AG09319 (cell line): ENCODE measurements around the gene TPM3.

ENCODE experiments used
- DNase-seq: peaks from one replicate; pipeline ENCODE4 v3.0.0-alpha.2; 2010; ENCODE audit warnings: low read depth; ENCODE audit errors: extremely low read depth
- CTCF ChIP-seq: IDR thresholded peaks from 2 replicates; pipeline ENCODE4 v1.5.1; 2011; ENCODE audit warnings: low read depth, mild to moderate bottlenecking, inconsistent platforms, low read length, moderate library complexity

The TPM3 gene

GRCh38 chr1:154225370-154225769 lies 33.5 kb upstream of the TPM3 start:
- TF ChIP-seq CTCF, result no peak
- DNase-seq, result no peak

GRCh38 chr1:154223621-154224020 lies 31.7 kb upstream of the TPM3 start:
- no peak for DNase-seq
- no peak for TF ChIP-seq CTCF

GRCh38 chr1:154222918-154223317 lies 31.0 kb upstream of the TPM3 start:
- DNase-seq, result no peak
- TF ChIP-seq CTCF, result no peak

GRCh38 chr1:154222518-154222917 lies 30.6 kb upstream of the TPM3 start:
- TF ChIP-seq CTCF, result no peak
- DNase-seq, result no peak

- no peak for TF ChIP-seq CTCF
- DNase-seq, result no peak
Measured at GRCh38 chr1:154221278-154222001, 29.5 kb upstream of the TPM3 start.

GRCh38 chr1:154220970-154221277 lies 29.0 kb upstream of the TPM3 start:
- TF ChIP-seq CTCF, result no peak
- no peak for DNase-seq

GRCh38 chr1:154220071-154220969 lies 28.4 kb upstream of the TPM3 start, which contains the start of gene UBAP2L:
TSS of gene UBAP2L (plus strand) at chr1:154220955. CDS start at chr1:154225124, 4,169 bp downstream.
- peak; percentile 99 for DNase-seq
- no peak for TF ChIP-seq CTCF
